COR-L47 (cell line): Measurements from ENCODE around the gene ARHGAP26.

ENCODE experiments used
- DNase-seq: peaks from one replicate; lab custom pipeline; 2025; lab: John Stamatoyannopoulos, UW

Gene ARHGAP26

DNA sequence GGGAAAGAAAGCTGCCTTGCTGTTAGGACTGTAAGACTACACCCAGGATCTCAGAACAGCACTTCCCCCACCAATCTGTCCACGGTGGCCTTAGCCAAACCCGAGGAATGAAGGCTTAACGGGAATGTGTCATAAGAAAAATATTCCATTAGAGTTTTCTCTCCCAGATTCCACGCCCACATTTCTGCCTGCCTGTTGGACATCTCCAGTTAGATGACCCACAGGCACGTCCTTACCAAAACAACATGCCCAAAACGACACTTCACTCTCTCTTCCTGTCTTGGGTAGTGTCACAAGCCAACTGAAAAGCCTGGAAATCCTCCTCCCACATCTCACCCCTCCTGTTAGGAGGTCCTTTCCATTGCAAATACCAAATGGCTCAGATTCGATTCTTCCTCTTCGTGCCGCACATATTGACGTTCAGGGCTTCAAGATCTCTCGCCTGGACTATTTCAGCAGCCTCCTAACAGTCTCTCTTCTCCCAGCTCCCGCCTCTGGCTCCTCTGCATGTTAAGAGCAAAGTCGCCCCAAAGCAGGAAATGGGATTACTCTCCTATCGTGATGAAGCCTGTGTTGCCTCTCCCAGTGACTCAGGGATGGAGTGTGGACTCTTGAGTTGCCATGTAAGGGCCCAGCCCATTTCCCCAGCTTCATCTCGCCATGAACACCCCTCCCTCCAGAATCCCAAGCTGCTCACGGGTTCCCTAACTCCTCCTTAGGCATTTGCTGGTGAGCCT lies 474.0 kb downstream of the ARHGAP26 start:
- no peak for DNase-seq

DNA sequence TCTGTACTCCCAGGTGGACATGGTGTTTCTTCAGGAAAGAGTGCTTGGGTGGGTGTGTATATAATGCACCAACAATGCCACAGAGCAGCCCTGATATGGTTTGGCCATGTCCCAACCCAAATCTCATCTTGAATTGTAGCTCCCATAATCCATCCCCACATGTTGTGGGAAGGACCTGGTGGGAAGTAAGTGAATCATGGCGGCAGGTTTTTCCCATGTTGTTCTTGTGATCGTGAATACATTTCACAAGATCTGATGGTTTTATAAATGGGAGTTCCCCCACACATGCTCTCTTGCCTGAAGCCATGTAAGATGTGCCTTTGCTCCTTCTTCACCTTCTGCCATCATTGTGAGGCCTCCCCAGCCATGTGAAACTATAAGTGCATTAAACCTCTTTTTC lies 474.8 kb downstream of the ARHGAP26 start:
- no peak for DNase-seq

DNA sequence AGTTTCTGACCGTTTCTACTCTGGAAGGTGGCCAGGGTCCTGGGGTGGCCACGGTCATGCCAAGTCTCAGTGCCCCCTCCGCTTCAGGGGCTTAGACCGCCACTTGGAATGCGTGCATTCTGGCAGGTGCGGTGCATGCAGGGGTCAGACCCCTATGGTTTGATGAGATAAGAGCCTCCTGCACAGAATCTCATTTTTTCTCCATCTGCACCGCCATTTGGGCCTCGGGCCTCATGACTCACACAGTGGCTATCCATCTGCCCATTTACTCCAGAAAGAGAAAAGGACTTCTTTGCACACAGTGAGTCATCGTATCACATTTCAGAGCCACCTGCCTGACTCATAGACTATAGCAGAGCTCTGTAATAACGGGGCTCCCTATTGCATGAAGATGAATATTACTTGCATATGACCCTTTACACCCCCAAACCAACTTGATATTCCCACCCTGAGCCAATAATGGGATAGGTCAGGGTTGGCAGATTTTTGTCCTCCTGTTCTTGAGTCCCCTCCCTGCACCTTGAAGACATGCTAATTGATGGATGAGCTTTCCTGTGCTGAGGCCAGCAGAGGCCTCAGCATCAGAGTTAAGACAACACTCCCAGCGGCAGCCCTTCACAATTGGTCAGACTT lies 475.9 kb downstream of the ARHGAP26 start:
- DNase-seq = no peak

DNA sequence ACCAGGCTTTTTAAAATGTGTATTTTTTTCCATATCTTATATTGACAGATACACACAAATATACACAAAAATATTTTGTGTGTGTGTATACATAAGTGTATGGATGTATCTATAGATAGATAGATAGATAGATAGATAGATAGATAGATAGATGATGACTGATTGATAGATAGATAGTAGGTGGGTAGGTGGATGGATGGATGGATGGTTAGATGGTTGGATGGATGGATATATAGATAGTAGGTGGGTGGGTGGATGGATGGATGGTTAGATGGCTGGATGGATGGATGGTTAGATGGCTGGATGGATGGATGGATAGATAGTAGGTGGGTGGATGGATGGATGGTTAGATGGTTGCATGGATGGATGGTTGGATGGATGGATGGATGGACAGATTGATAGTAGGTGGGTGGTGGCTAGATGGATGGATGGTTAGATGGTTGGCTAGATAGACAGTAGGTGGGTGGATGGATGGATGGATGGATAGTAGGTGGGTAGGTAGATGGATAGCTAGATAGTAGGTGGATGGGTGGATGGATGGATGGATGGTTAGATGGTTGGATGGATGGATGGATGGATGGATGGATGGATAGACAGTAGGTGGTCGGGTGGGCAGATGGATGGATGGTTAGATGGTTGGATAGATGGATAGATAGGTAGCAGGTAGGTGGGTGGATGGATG lies 477.1 kb downstream of the ARHGAP26 start:
- no peak for DNase-seq

DNA sequence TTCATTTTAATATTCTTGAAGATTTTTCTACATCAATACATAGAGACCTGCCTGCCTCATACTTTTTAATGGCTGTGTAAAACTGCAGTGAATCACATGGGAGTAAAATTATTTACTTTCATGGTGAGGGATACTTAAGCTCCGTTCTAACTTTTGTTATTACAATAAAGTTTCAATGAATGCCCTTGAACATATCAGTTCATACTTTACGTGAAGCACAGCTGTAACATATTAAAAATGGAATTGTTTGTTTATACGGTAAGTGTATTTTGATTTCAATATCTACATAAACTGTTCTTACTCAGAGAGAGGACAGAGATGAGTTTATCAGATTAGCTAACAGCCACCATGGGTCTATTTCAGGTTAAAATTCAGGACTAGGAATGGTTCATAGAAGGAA lies 478.2 kb downstream of the ARHGAP26 start:
- no peak for DNase-seq

DNA sequence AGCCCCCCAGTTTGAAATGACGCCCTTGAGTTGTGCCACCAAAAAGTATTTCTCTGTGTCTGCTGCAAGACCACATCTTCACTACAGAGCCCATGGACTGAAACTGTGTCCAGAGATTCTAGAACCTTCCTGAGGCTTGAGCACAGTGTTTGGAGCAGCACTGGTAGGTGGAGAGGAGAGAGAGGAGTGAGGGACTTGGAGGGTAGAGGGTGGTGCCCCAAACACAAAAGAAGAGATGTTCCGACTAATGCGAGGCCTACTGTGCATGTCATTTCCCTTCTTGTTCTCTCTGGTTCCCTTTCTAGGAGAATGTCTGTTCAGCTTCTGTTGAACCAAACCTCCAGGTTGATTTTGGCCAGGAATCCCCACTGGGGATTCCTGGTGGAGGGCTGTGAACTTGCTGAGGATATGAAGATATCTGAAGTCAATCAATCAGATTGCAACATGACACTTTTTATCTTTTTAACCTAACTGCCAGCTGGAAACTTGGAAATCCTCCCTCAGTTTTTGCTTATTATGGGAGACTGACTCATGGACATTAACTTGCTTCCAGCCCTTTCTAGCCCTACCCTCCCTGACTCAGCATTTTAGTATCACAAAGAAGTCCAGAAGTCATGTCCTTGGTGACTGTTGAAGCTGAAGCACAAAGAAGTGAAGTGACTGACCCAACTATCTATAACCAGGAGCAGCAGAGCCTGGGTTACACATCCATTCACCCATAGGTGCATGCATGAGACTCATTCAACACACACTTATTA lies 478.8 kb downstream of the ARHGAP26 start:
- no peak for DNase-seq

DNA sequence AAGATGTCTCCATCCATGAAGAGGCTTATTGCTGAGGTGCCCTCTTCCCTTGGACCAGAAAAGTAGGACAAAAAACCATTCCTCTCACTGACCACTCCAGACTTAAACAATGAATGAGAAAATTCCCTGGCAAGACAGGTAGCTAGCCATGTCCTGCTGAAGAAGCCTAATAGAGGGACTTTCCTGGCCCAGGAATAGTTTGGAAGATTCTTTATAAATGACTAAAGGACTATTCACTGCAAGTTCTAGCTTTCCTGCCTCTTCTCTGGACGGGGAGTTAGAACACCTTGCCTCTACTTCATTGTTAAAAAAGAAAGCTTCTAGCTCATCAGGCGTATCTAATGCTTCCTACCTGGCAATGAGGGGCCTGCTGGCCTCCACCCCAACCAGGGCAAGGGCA lies 479.7 kb downstream of the ARHGAP26 start:
- no peak for DNase-seq

DNA sequence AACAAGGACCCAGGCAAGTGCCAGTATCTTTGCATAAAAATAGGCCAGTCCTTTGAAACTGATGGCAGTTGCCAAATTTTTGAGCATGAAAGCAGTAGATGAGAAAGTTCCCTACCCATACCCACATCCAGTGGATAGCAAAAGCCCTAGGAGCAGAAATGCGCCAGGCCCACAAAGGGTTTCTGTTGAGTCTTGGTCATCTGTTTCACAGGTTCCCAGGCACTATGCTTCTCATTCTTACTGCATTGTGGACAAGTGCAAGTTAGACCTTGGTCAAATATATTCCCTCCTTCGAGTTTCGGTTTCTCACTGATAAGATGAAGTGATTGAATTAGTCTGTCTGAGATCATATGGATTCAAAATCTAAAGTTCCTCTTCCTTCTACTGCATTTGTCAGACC lies 481.0 kb downstream of the ARHGAP26 start:
- no peak for DNase-seq

DNA sequence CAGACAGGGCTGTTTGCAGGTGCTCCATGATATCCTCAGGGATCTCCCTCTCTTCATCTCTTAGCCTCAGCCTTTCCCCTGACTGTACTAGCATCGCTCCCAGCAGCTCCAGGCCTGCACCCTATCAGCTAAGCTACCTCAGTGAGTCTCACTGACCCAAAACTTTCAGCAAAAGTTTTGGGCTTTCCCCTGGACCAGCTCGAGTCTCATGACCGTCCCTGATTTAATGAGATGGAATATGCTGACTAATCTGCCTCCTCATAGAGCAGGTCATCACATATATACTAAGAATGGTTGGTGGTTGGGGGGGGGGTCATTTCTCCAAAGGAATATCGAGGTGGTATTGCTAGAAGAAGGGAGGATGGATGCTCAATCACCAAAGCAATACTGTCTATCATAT lies 481.8 kb downstream of the ARHGAP26 start:
- no peak for DNase-seq

DNA sequence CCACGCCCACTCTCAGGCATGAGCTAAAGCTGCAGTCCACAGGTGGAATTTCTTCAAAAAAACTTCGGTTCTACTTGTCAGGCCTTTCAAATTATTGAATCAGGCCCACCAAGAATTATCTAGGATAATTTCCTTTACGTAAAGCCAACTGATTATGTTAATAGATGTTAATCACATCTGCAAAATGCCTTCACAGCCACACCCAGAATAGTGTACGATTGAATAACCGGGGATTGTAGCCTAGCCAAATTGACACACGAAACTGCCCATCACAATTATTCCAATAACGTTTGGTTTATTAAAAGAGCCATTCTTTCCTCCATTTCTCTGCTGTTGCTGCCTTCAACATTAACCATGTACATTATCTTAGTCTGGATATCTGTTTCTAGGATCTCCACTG lies 484.6 kb downstream of the ARHGAP26 start:
- no peak for DNase-seq

DNA sequence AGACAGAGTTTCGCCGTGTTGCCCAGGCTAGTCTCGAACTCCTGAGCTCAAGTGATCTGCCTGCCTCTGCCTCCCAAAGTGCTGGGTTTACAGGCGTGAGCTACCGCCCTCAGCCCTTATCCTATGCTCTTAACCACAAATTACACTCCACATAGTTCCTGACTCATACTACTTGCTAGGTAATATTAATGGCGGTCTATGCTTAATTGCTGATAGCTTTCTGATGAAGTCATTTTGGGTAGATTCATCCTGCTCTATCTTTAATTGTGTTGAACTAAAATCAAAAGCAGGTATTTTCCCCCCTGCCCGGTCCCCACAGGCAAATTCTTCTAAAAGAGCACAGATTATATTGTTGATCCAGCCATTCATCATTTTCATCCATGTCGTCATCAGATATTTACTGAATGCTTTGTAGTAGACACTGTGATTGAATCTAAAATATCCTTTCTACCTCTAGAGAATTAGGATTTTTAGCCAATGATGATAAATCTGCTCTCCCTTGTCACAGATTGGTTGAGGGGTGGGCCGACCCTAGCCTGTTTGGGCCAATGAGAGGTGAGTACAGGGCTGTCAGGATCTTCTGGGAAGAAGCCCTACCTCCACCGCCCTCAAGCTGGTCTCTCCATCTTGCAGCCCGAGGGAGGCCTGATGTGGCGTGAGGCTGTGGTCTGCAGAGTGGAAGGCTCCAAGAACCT lies 488.5 kb downstream of the ARHGAP26 start:
- DNase-seq = no peak

DNA sequence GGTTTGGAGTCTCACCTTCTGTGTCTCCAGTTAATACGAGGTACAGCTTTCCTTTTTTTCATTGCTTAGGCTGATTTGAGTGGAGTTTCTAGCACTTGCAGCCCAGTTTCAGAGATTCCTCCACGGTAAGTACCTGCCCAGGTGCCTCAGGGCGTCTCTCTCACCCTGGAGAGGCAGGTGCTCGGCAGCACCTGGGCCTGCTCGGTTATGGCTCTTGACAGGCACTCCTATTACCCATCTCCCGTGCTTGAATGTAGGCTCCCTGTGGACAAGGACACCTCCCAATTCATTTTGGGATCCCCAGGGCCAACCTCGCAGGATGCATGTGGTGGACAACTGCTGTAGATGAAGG lies 489.1 kb downstream of the ARHGAP26 start:
- DNase-seq = no peak

DNA sequence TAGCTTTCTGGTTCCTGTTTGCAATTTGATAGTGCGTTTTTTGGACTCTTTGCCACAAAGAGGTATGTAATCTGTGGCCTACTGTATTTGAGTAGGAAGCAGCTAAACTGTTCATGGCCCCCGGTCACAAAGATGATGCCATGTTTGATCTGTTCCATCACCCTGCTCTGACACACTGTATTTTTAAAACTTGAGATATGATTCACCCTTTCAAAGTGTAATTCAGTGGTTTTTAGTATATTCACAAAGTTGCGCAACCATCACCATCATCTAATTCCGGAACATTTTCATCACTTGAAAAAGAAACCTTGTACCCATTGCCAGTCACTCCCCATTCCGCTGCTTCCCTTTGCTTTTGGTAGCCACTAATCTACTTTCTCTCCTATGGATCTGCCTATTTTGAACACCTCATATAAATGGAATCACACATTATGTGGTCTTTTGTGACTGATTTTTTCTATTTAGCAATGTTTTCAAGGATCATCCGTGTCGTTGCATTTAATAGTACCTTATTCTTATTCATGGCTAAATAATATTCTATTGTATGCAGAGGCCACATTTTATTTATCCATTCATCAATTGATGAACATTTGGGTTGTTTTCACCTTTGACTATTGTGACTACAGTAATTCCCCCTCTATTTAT lies 491.7 kb downstream of the ARHGAP26 start:
- no peak for DNase-seq

DNA sequence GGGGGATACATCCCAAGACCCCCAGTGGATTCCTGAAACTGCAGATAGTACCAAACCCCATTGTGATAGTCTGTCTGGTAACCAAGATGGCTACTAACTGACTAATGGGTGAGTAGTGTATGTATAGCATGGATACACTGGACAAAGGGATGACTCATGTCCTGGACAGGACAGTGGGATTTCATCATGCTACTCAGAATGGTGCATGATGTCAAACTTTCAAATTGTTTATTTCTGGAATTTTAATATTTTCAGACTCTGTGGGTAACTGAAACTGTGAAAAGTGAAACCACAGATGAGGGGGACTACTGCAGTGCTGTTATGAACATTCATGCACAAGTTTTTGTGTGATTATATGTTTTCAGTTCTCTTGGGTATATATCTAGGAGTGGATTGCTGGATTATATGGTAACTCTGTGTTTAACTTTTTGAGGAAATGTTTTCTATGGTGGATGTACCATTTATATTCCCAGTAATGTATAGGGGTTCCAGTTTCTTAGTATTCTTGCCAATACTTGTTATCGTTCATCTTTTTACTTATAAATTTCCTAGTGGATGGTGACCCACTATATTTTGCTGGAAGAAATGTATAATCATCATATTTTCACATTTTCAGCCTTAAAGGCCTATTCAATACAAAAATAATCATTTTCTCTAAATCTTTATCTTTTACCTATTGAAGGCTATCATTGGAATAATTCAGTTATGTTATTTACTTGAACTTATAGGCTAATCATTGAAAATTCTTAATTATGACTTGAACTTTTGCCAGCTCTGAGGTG lies 492.4 kb downstream of the ARHGAP26 start:
- no peak for DNase-seq

DNA sequence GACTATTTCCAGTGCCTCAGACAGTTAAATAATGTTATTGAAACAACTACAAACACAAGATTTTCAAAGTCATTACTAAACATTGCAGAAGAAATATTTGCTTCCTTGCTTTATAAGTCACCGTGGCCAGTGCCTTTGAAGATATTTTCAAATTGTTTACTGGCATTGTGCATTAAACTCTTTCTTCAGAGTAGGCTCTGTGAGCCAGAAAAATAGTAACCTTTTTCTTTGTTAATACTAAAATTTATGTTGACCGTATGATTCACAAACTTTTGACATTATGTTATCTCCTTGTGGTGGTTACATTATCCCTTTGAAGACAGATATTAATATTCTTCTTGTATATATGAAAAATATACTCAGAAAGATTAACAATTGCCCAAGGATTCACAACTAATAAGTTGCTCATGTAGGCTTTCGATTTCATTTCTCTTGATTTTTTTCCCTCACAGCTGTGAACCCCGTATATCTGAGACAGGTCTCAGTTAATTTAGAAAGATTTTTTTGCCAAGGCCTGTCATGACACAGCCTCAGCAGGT lies 493.2 kb downstream of the ARHGAP26 start:
- no peak for DNase-seq

DNA sequence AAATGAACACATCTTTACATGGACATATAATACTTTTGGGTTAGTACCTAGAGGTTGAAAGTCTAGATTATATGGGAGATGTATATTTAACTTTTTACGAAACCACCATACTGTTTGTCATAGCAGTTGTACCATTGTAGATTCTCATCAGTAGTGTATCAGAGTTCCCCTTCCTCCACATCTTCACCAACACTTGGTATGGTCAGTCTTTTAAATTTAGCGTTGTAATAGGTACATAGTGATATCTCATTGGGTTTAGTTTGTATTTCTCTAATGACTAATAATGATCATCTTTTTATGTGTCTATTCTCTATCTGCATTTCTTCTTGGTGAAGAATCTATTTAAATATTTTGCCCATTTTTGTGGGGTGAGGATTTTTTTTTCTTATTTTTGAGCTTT lies 495.8 kb downstream of the ARHGAP26 start:
- no peak for DNase-seq

DNA sequence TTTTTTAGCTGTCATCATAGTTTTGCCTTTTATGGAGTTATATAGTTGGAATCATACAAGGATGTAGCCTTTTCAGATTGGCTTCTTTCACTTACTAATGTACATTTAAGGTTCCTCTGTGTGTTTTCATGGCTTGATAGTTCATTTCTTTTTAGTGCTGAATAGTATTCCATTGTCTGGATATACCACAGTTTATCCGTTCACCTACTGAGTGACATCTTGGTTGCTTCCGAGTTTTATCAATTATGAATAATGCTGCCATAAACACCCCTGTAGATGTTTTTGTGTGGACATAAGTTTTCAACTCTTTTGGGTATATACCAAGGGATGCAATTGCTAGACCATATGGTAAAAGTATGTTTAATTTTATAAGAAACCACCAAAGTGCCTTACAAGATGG lies 497.0 kb downstream of the ARHGAP26 start:
- no peak for DNase-seq

DNA sequence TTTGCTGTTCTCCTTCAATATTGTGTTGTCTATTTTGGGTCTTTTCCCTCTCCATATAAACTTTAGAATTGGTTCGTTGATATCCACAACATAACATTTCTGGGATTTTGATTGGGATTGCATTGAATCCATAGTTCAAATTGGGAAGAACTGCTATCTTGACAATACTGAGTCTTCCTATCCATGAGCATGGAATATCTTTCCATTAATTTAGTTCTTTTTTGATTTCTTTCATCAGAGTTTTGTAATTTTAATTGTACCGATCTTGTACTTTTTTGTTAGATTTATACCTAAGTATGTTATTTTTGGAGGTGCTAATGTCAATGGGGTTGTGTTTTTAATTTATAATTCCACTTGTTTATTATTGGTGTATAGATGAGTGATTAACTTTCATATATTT lies 498.2 kb downstream of the ARHGAP26 start:
- no peak for DNase-seq

DNA sequence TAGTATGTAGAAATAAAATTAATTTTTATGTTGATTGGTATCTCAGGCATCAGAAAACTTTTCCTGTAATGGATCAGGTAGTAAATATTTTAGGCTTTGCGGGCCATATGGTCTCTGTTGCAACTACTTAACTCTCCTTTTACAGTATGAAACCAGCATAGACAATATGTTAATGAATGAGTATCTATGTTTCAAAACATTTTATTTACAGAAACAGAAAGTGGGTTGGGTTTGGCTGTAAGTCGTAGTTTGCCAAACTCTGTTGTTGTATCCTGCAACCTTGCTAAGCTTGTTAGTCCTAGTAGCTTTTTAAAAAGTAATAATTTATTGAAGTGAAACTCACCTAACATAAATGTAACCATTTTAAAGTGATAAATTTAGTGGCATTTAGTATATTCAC lies 501.3 kb downstream of the ARHGAP26 start:
- no peak for DNase-seq

DNA sequence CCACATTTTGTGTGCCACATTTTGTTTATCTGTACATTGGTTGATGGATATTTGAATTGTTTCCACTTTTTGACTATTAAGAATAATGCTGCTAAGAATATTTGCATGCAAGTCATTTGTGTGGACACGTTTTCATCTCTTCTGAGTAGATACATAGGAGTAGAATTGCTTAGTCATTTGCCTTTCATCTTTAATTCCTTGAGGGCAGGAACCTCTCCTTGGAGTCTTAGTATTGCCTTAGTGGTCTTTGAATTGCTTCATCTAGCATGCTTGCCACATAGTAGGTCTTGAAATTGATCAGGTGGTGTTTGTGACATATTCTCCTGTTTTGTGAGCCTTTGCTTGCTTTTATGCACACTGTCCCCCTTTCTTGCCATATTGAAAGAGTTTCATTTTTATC lies 504.8 kb downstream of the ARHGAP26 start:
- no peak for DNase-seq
